ENCODE data around the gene SLAMF1. TPM values are rescaled to one million over a fixed set of nuclear protein-coding genes. Genes with fewer than 3 reads are reported as not detected.

The SLAMF1 gene
- total and polyA plus RNA-seq, 2 donors from 2014 or later = 0.13 to 3.3 TPM

DNA sequence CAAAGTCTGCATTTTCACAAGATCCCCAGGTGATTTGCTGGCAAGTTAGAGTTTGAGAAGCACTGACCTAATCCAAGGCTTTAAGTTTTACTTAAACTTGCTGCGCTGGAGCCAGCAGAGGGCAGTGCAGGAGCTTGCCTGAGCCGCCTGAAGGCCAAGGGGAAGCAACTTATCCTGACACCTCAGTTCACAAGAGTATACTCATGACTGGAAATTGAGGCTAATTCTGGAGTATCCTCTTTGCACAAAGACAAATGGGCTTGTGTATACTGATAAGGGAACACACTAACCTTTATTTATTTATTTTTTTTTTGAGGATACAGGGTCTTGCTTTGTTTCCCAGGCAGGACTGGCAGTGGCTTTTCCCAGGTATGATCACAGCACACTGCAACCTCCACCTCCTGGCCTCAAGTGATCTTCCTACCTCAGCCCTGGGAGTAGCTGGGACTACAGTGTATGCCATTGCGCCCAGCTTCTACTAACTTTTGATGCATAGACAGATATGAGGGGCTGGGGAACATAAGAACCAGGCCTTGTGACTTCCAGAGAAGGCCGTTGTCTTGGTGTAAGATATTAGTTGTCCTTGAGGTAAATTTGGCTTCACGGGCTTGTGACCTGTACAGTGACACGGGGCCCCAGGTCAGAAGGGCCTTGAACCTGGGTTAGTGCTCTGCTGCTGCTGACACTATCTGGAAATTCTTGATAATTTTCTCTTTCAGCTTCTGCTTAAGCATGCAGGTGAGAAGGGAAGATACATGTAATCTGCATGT lies 29.0 kb upstream of the SLAMF1 start:
- no peak overlapping the region for H3K27ac ChIP-seq (ENCODE audit: low read depth in 2 of 2, low read length in 2 of 2)
- no peaks in the 10 kb centered on the region for H3K36me3 ChIP-seq (ENCODE audit: control insufficient read depth in 2 of 3, insufficient read depth in 3 of 3, low read length in 3 of 3)
- H3K4me1 ChIP-seq (ENCODE audit: control insufficient read depth in 2 of 3, insufficient read depth in 2 of 3, low read depth in 1 of 3, low read length in 3 of 3) = no peaks in the 10 kb centered on the region
- TF ChIP-seq, protein P1, sequence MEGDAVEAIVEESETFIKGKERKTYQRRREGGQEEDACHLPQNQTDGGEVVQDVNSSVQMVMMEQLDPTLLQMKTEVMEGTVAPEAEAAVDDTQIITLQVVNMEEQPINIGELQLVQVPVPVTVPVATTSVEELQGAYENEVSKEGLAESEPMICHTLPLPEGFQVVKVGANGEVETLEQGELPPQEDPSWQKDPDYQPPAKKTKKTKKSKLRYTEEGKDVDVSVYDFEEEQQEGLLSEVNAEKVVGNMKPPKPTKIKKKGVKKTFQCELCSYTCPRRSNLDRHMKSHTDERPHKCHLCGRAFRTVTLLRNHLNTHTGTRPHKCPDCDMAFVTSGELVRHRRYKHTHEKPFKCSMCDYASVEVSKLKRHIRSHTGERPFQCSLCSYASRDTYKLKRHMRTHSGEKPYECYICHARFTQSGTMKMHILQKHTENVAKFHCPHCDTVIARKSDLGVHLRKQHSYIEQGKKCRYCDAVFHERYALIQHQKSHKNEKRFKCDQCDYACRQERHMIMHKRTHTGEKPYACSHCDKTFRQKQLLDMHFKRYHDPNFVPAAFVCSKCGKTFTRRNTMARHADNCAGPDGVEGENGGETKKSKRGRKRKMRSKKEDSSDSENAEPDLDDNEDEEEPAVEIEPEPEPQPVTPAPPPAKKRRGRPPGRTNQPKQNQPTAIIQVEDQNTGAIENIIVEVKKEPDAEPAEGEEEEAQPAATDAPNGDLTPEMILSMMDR (IDR thresholded peaks at IDR 0.05; ENCODE audit: borderline replicate concordance, extremely low read depth, insufficient read depth) = peak; percentile 60
- FAIRE-seq = no peak
- no peak overlapping the region for H3K4me3 ChIP-seq (ENCODE audit: low read length in 3 of 3)
- no peaks in the 10 kb centered on the region for H3K27me3 ChIP-seq (ENCODE audit: control insufficient read depth, insufficient read depth, low read length)
- DNase-seq = peak; percentile 52 to 85 (median 61)
- H3K9ac ChIP-seq (ENCODE audit: low read length in 3 of 3) = no peak overlapping the region
- intact Hi-C loops (cut with DNase I) = no loop called here
- H3K9me3 ChIP-seq (ENCODE audit: control insufficient read depth in 2 of 3, insufficient read depth in 1 of 3, low read length in 3 of 3) = no peaks in the 10 kb centered on the region

DNA sequence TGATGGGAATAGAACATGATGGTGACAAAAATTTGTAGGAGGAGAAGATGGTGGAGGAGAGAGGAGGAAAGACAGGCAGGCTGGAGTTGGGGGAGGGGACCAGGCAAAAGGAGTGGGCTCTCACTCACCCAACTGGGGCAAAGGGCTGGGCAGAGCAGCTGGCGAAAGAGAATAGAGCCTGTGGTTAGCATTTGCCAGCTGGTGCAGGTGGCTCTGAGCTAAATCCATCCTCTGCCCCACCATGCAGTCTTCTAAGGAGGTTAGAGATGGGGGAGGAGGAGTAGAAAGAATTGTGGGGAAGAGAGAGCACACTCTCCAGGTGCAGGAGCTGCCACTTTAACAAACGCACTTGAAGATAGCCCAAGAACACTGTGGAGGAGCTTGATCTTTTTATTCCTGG lies 27.6 kb upstream of the SLAMF1 start:
- DNase-seq (no peak), FAIRE-seq (no peak)
- H3K27me3 ChIP-seq (ENCODE audit: control insufficient read depth, insufficient read depth, low read length) = no peaks in the 10 kb centered on the region
- no peak overlapping the region for H3K27ac ChIP-seq (ENCODE audit: low read depth in 2 of 2, low read length in 2 of 2)
- H3K4me3 ChIP-seq (ENCODE audit: low read length in 3 of 3) = no peak overlapping the region
- intact Hi-C loops (cut with DNase I) = no loop called here
- no peaks in the 10 kb centered on the region for H3K36me3 ChIP-seq (ENCODE audit: control insufficient read depth in 2 of 3, insufficient read depth in 3 of 3, low read length in 3 of 3)
- no peaks in the 10 kb centered on the region for H3K4me1 ChIP-seq (ENCODE audit: control insufficient read depth in 2 of 3, insufficient read depth in 2 of 3, low read depth in 1 of 3, low read length in 3 of 3)
- no peak overlapping the region for H3K9ac ChIP-seq (ENCODE audit: low read length in 3 of 3)
- H3K9me3 ChIP-seq (ENCODE audit: control insufficient read depth in 2 of 3, insufficient read depth in 1 of 3, low read length in 3 of 3) = no peaks in the 10 kb centered on the region
- TF ChIP-seq, protein P1 (IDR thresholded peaks at IDR 0.05; ENCODE audit: borderline replicate concordance, extremely low read depth, insufficient read depth) = no peak

DNA sequence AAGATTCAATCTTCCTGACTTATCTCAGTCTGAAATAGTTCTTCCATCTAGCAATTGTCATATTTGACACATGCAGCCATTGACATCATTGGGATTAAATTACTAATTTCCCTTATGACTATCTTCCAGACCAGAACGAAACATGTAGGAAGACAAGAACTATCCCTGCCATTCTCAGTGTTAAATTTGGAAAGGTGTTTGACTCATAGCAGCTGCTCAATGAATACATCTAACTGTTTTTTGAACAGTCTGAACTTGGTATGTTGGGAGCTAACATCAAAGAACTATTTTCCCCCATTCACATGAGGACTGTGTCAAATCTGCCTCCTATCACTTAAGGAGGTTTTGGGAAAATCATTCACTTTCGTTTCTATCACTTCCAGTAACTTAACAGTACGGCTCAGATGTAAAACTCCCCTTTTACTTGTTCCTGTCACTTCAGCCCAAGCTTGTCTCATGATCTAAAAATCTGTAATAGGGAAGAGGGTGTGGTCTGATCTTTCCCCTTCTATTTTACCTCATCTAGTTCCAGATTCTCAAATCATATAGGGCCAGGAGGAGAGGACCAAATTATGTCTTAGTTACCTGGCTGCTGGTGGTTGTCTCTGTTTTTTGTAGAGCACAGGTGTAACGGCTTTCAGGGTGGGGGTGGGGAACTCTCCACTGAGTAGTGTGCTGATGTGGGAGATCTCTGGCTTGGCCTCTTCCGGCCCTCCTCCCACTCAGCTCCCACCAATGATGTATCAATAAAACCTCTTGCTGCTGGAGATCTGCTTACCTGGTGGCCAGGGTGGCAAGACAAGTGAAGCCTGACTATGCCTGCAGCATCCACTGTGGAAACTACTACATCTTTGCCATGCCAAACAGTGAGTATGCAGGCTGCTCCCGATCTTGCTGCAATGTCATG lies 26.2 kb upstream of the SLAMF1 start:
- intact Hi-C loops (cut with DNase I) = no loop called here
- no peak overlapping the region for H3K27ac ChIP-seq (ENCODE audit: low read depth in 2 of 2, low read length in 2 of 2)
- no peak overlapping the region for H3K4me3 ChIP-seq (ENCODE audit: low read length in 3 of 3)
- H3K9me3 ChIP-seq (ENCODE audit: control insufficient read depth in 2 of 3, insufficient read depth in 1 of 3, low read length in 3 of 3) = no peaks in the 10 kb centered on the region
- FAIRE-seq (no peak), DNase-seq (no peak)
- no peaks in the 10 kb centered on the region for H3K4me1 ChIP-seq (ENCODE audit: control insufficient read depth in 2 of 3, insufficient read depth in 2 of 3, low read depth in 1 of 3, low read length in 3 of 3)
- H3K9ac ChIP-seq (ENCODE audit: low read length in 3 of 3) = no peak overlapping the region
- H3K27me3 ChIP-seq (ENCODE audit: control insufficient read depth, insufficient read depth, low read length) = no peaks in the 10 kb centered on the region
- H3K36me3 ChIP-seq (ENCODE audit: control insufficient read depth in 2 of 3, insufficient read depth in 3 of 3, low read length in 3 of 3) = no peaks in the 10 kb centered on the region
- TF ChIP-seq, protein P1 (IDR thresholded peaks at IDR 0.05; ENCODE audit: borderline replicate concordance, extremely low read depth, insufficient read depth) = no peak
